Mesothelial cell of epicardium (in vitro differentiated cells): ENCODE data around the gene SPATA6. TPM values are rescaled to one million over a fixed set of nuclear protein-coding genes. Genes with fewer than 3 reads are reported as not detected.
"Not testable (repeated sequence)": the region's sequence is repeated elsewhere in the genome, so short reads cannot be mapped to it uniquely, and the experiment has no call there.

ENCODE experiments used
- DNase-seq, 2 experiments: peaks; one replicate each; pipeline ENCODE4 v3.0.0; 2021; ENCODE audit warnings: low spot score in 2 of 2; ENCODE audit not compliant: unreplicated experiment in 2 of 2
- H3K27ac Mint-ChIP-seq: 2 replicates; pipeline ENCODE4 v1.8.0; 2021; ENCODE audit warnings: mixed read lengths
- H3K27me3 Mint-ChIP-seq: 2 replicates; pipeline ENCODE4 v1.8.0; 2021; ENCODE audit warnings: low read depth, mixed read lengths
- H3K36me3 Mint-ChIP-seq: 2 replicates; pipeline ENCODE4 v1.8.0; 2021; ENCODE audit warnings: mixed read lengths
- H3K4me1 Mint-ChIP-seq: 2 replicates; pipeline ENCODE4 v1.8.0; 2021; ENCODE audit warnings: mixed read lengths
- H3K4me3 Mint-ChIP-seq: 2 replicates; pipeline ENCODE4 v1.8.0; 2021; ENCODE audit warnings: mild to moderate bottlenecking, moderate library complexity, mixed read lengths
- H3K9me3 Mint-ChIP-seq: 2 replicates; pipeline ENCODE4 v1.8.0; 2021; ENCODE audit warnings: mixed read lengths
- CTCF ChIP-seq: fragments of 200-600 bp; sonication (generic); IDR thresholded peaks from one replicate; pipeline ENCODE4 v1.5.0; 2021; ENCODE audit warnings: antibody characterized with exemption; ENCODE audit not compliant: unreplicated experiment
- total RNA-seq: library from RNA; stranded (reverse); gene quantifications from 3 replicates; pipeline ENCODE4 v1.2.1, GENCODE V29; 2021

The SPATA6 gene
- total RNA-seq, 1 donor from 2014 or later, result 17.9 TPM

GRCh38 chr1:48492392-48492791 is 20.4 kb upstream of the SPATA6 start:
- no peak for DNase-seq
- Mint-ChIP-seq H3K27ac (no peak overlapping the region), H3K4me1 (peaks cover 6% of the 10 kb centered on the region), H3K36me3 (no peaks in the 10 kb centered on the region), H3K4me3 (no peak overlapping the region), H3K9me3 (no peaks in the 10 kb centered on the region), H3K27me3 (peaks cover 25% of the 10 kb centered on the region)
- no peak for TF ChIP-seq CTCF

GRCh38 chr1:48488721-48489120 is 16.7 kb upstream of the SPATA6 start:
- Mint-ChIP-seq H3K27me3 (peaks cover 36% of the 10 kb centered on the region), H3K9me3 (no peaks in the 10 kb centered on the region), H3K4me1 (peaks cover 4% of the 10 kb centered on the region), H3K4me3 (no peak overlapping the region), H3K36me3 (no peaks in the 10 kb centered on the region), H3K27ac (no peak overlapping the region)
- no peak for DNase-seq
- no peak for TF ChIP-seq CTCF

DNA sequence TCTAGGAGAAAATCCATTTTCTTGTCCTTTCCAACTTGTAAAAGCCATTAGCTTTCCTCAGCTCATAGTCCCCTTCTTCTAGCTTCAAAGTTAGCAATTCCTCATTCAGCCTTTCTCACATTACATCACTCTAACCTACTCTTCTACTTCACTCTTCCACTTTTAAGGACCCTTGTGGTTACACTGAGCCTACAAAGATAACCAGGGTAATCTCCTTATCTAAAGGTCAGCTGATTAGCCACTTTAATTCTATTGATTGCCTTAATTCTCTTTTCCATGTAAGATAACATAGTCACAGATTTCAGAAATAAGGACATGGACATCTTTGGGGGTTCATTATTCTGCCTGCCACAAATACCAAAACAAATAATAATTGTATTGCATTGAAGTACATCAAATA is 8.5 kb upstream of the SPATA6 start:
- Mint-ChIP-seq H3K27me3 (peaks cover 17% of the 10 kb centered on the region), H3K36me3 (no peaks in the 10 kb centered on the region), H3K9me3 (peaks cover 10% of the 10 kb centered on the region), H3K27ac (no peak overlapping the region), H3K4me1 (peaks cover 4% of the 10 kb centered on the region), H3K4me3 (no peak overlapping the region)
- DNase-seq, result no peak
- TF ChIP-seq CTCF, result no peak

DNA sequence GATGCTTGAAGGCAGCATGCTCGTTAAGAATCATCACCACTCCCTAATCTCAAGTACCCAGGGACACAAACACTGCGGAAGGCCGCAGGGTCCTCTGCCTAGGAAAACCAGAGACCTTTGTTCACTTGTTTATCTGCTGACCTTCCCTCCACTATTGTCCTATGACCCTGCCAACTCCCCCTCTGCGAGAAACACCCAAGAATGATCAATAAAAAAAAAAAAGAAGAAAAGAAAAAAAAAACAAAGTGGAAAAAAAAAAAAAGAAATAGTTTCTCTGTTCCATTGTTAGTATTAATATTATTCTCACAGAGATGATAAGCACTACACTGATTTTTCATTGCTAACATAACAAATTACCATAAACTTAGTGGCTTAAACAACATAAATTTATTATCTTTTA is 8.0 kb upstream of the SPATA6 start:
- Mint-ChIP-seq H3K9me3 (peaks cover 11% of the 10 kb centered on the region), H3K27me3 (peaks cover 17% of the 10 kb centered on the region)
- not testable (repeated sequence) for H3K4me1 Mint-ChIP-seq, DNase-seq, H3K36me3 Mint-ChIP-seq, H3K4me3 Mint-ChIP-seq, H3K27ac Mint-ChIP-seq

DNA sequence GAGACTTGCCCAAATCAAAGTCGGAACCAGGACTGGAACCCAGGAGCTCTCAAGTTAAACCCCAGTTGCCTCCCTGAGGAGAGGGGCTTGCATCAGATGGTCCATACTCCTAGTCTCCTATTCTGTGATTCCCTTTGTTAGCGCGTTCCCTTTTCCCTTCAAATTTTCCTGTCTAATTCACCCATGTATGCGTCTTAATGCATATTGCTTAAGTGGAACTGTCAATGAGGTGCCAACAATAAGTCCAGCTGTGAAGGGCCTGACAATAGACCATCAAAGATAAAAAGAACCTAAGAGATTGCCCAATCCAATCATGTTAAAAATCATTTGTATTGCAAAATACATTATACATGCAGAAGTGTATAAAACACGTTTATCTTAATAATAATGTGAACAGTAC is 634 bp upstream of the SPATA6 start:
- Mint-ChIP-seq H3K36me3 (no peaks in the 10 kb centered on the region), H3K4me1 (peaks cover 30% of the 10 kb centered on the region), H3K4me3 (peak overlapping the region; percentile 90), H3K27me3 (no peaks in the 10 kb centered on the region), H3K9me3 (peaks cover 16% of the 10 kb centered on the region), H3K27ac (peak overlapping the region; percentile 92)
- DNase-seq, result no peak
- no peak for TF ChIP-seq CTCF

- TF ChIP-seq CTCF, result no peak
- Mint-ChIP-seq H3K9me3 (peaks cover 11% of the 10 kb centered on the region), H3K4me3 (peak overlapping the region; percentile 90), H3K4me1 (peaks cover 30% of the 10 kb centered on the region), H3K36me3 (no peaks in the 10 kb centered on the region), H3K27ac (peak overlapping the region; percentile 94), H3K27me3 (no peaks in the 10 kb centered on the region)
- no peak for DNase-seq
Observed at GRCh38 chr1:48470950-48471690, 884 bp downstream of the SPATA6 start.
